Adipocyte (in vitro differentiated cells): ENCODE data around the gene CHRNE.

Experiments
- DNase-seq: peaks from one replicate; pipeline ENCODE4 v3.0.0-alpha.2; 2015; ENCODE audit warnings: low read depth
- H3K27me3 ChIP-seq: replicated peaks from 2 replicates; pipeline ENCODE4 v1.7.0; 2013; ENCODE audit warnings: mild to moderate bottlenecking, low read length, moderate library complexity; ENCODE audit not compliant: control insufficient read depth, insufficient read depth
- H3K36me3 ChIP-seq: 2 replicates; pipeline ENCODE4 v1.7.0; 2013; ENCODE audit warnings: low read length, mild to moderate bottlenecking, moderate library complexity; ENCODE audit not compliant: control insufficient read depth, insufficient read depth, severe bottlenecking
- H3K4me1 ChIP-seq: 2 replicates; pipeline ENCODE4 v1.7.0; 2013; ENCODE audit warnings: mild to moderate bottlenecking, low read length, moderate library complexity; ENCODE audit not compliant: control insufficient read depth, insufficient read depth
- H3K4me3 ChIP-seq: 2 replicates; pipeline ENCODE4 v1.7.0; 2013; ENCODE audit warnings: mild to moderate bottlenecking, low read length, moderate library complexity
- H3K9ac ChIP-seq: 2 replicates; pipeline ENCODE4 v1.7.0; 2013; ENCODE audit warnings: mild to moderate bottlenecking, low read length, moderate library complexity
- H3K9me3 ChIP-seq: 2 replicates; pipeline ENCODE4 v1.7.0; 2013; ENCODE audit warnings: mild to moderate bottlenecking, low read length, moderate library complexity; ENCODE audit not compliant: control insufficient read depth

Gene CHRNE

GRCh38 chr17:4946312-4946976 is 43.5 kb upstream of the CHRNE start:
- Histone ChIP-seq H3K9ac (peak overlapping the region; percentile 100), H3K27me3 (no peaks in the 10 kb centered on the region)
- DNase-seq = no peak

GRCh38 chr17:4945944-4946280 is 43.0 kb upstream of the CHRNE start:
- Histone ChIP-seq H3K4me3 (peak overlapping the region; percentile 98), H3K36me3 (peaks cover 44% of the 10 kb centered on the region), H3K9ac (peak overlapping the region; percentile 100), H3K27me3 (no peaks in the 10 kb centered on the region), H3K9me3 (no peaks in the 10 kb centered on the region), H3K4me1 (peaks cover 51% of the 10 kb centered on the region)
- peak; percentile 26 for DNase-seq

More at GRCh38 chr17:4946312-4946976, 43.5 kb upstream of the CHRNE start:
- peaks cover 44% of the 10 kb centered on the region for H3K36me3 ChIP-seq
- H3K9me3 ChIP-seq = no peaks in the 10 kb centered on the region
- H3K4me1 ChIP-seq = peaks cover 47% of the 10 kb centered on the region
- H3K4me3 ChIP-seq = peak overlapping the region; percentile 98

- Histone ChIP-seq H3K9ac (peak overlapping the region; percentile 100), H3K36me3 (peaks cover 44% of the 10 kb centered on the region), H3K27me3 (no peaks in the 10 kb centered on the region), H3K9me3 (no peaks in the 10 kb centered on the region), H3K4me3 (peak overlapping the region; percentile 98), H3K4me1 (peaks cover 47% of the 10 kb centered on the region)
- peak; percentile 92 for DNase-seq
Measured at GRCh38 chr17:4945176-4945943, 42.5 kb upstream of the CHRNE start.

GRCh38 chr17:4944554-4945175 is 41.8 kb upstream of the CHRNE start:
- Histone ChIP-seq H3K9me3 (no peaks in the 10 kb centered on the region), H3K4me3 (peak overlapping the region; percentile 98), H3K36me3 (peaks cover 44% of the 10 kb centered on the region), H3K9ac (peak overlapping the region; percentile 100), H3K4me1 (peaks cover 44% of the 10 kb centered on the region), H3K27me3 (no peaks in the 10 kb centered on the region)
- no peak for DNase-seq

GRCh38 chr17:4944163-4944553 is 41.3 kb upstream of the CHRNE start:
- Histone ChIP-seq H3K4me3 (no peak overlapping the region), H3K27me3 (no peaks in the 10 kb centered on the region), H3K4me1 (peaks cover 45% of the 10 kb centered on the region), H3K9ac (peak overlapping the region; percentile 100), H3K36me3 (peaks cover 44% of the 10 kb centered on the region), H3K9me3 (no peaks in the 10 kb centered on the region)
- DNase-seq = no peak

GRCh38 chr17:4942760-4943508 is 40.0 kb upstream of the CHRNE start:
- H3K4me3 ChIP-seq = no peak overlapping the region
- H3K9me3 ChIP-seq = no peaks in the 10 kb centered on the region
- H3K36me3 ChIP-seq = peaks cover 50% of the 10 kb centered on the region
- H3K9ac ChIP-seq = no peak overlapping the region
- DNase-seq = no peak
- H3K27me3 ChIP-seq = no peaks in the 10 kb centered on the region
- H3K4me1 ChIP-seq = peaks cover 57% of the 10 kb centered on the region

- H3K9ac ChIP-seq = peak overlapping the region; percentile 99
- H3K9me3 ChIP-seq = no peaks in the 10 kb centered on the region
- no peak for DNase-seq
- H3K4me1 ChIP-seq = peaks cover 54% of the 10 kb centered on the region
- peak overlapping the region; percentile 97 for H3K4me3 ChIP-seq
- H3K27me3 ChIP-seq = no peaks in the 10 kb centered on the region
- H3K36me3 ChIP-seq = peaks cover 60% of the 10 kb centered on the region
Measured at GRCh38 chr17:4941319-4941610, 38.4 kb upstream of the CHRNE start.

- Histone ChIP-seq H3K36me3 (peaks cover 59% of the 10 kb centered on the region), H3K4me1 (peaks cover 49% of the 10 kb centered on the region)
- DNase-seq = peak; percentile 34
Measured at GRCh38 chr17:4940555-4941318, 37.8 kb upstream of the CHRNE start.

GRCh38 chr17:4939796-4940554 is 37.1 kb upstream of the CHRNE start, which contains the start of the genes RNF167 and SLC25A11:
RNF167 (plus strand) TSS chr17:4940268; CDS start chr17:4940910, 642 bp downstream.
SLC25A11 (minus strand) TSS chr17:4940046; CDS start chr17:4939910, 136 bp downstream.
- DNase-seq = peak; percentile 100
- Histone ChIP-seq H3K27me3 (no peaks in the 10 kb centered on the region), H3K36me3 (peaks cover 55% of the 10 kb centered on the region), H3K9ac (peak within 1 kb of the TSS; percentile 99), H3K9me3 (no peaks in the 10 kb centered on the region), H3K4me1 (peaks cover 41% of the 10 kb centered on the region), H3K4me3 (peak within 1 kb of the TSS; percentile 97)

More at GRCh38 chr17:4940555-4941318, 37.8 kb upstream of the CHRNE start:
- peak overlapping the region; percentile 97 for H3K4me3 ChIP-seq
- H3K9me3 ChIP-seq = no peaks in the 10 kb centered on the region
- peak overlapping the region; percentile 99 for H3K9ac ChIP-seq
- no peaks in the 10 kb centered on the region for H3K27me3 ChIP-seq

- H3K9me3 ChIP-seq = no peaks in the 10 kb centered on the region
- H3K27me3 ChIP-seq = no peaks in the 10 kb centered on the region
- peak overlapping the region; percentile 97 for H3K4me3 ChIP-seq
- peak overlapping the region; percentile 99 for H3K9ac ChIP-seq
- H3K36me3 ChIP-seq = peaks cover 50% of the 10 kb centered on the region
- peak; percentile 66 for DNase-seq
- H3K4me1 ChIP-seq = peaks cover 38% of the 10 kb centered on the region
Measured at GRCh38 chr17:4939546-4939795, 36.6 kb upstream of the CHRNE start.
